ENCODE data around the gene PAPLN. TPM values are rescaled to one million over a fixed set of nuclear protein-coding genes. Genes with fewer than 3 reads are reported as not detected.

PAPLN gene
- total and polyA plus RNA-seq, 2 experiments from 2014 or later = 2.8 to 13.2 TPM

DNA sequence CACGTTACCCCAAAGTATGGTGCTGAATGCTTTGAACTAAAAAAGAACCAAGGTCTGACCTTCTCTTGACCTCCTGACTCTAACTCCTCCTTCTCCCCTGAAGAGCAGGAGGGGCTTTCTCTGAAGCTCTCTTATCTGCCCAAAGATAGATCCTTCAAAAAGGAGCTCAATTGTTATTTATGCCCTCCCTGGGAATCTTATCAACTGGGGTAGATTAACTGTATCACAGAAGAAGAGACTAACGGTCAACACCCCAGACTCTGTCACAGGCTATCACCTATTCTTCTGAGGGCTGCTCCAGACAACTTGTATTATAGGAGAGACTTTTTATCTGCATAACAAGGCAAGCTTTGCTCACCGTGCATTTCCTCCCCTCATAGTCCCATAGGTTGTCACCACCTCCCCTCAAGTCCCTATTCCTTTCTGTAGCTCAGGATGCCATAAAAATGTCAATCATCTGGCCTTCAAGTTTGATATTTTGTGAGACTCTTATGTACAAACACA lies 86.6 kb downstream of the PAPLN start (continued):
- TF ChIP-seq EZH2 (IDR thresholded peaks at IDR 0.05; ENCODE audit: low read depth, unreplicated experiment) (no peak), ZNF331 (CRISPR knock-in tag; IDR thresholded peaks at IDR 0.05; ENCODE audit: low read depth) (no peak), STAT1 (IDR thresholded peaks at IDR 0.05; ENCODE audit: unreplicated experiment) (no peak), CREB1 (CRISPR knock-in tag; IDR thresholded peaks at IDR 0.05; ENCODE audit: low read depth) (no peak)
- TF ChIP-seq, protein P1, sequence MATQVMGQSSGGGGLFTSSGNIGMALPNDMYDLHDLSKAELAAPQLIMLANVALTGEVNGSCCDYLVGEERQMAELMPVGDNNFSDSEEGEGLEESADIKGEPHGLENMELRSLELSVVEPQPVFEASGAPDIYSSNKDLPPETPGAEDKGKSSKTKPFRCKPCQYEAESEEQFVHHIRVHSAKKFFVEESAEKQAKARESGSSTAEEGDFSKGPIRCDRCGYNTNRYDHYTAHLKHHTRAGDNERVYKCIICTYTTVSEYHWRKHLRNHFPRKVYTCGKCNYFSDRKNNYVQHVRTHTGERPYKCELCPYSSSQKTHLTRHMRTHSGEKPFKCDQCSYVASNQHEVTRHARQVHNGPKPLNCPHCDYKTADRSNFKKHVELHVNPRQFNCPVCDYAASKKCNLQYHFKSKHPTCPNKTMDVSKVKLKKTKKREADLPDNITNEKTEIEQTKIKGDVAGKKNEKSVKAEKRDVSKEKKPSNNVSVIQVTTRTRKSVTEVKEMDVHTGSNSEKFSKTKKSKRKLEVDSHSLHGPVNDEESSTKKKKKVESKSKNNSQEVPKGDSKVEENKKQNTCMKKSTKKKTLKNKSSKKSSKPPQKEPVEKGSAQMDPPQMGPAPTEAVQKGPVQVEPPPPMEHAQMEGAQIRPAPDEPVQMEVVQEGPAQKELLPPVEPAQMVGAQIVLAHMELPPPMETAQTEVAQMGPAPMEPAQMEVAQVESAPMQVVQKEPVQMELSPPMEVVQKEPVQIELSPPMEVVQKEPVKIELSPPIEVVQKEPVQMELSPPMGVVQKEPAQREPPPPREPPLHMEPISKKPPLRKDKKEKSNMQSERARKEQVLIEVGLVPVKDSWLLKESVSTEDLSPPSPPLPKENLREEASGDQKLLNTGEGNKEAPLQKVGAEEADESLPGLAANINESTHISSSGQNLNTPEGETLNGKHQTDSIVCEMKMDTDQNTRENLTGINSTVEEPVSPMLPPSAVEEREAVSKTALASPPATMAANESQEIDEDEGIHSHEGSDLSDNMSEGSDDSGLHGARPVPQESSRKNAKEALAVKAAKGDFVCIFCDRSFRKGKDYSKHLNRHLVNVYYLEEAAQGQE (IDR thresholded peaks at IDR 0.05; ENCODE audit: unreplicated experiment) = no peak
- TF ChIP-seq, protein P2, sequence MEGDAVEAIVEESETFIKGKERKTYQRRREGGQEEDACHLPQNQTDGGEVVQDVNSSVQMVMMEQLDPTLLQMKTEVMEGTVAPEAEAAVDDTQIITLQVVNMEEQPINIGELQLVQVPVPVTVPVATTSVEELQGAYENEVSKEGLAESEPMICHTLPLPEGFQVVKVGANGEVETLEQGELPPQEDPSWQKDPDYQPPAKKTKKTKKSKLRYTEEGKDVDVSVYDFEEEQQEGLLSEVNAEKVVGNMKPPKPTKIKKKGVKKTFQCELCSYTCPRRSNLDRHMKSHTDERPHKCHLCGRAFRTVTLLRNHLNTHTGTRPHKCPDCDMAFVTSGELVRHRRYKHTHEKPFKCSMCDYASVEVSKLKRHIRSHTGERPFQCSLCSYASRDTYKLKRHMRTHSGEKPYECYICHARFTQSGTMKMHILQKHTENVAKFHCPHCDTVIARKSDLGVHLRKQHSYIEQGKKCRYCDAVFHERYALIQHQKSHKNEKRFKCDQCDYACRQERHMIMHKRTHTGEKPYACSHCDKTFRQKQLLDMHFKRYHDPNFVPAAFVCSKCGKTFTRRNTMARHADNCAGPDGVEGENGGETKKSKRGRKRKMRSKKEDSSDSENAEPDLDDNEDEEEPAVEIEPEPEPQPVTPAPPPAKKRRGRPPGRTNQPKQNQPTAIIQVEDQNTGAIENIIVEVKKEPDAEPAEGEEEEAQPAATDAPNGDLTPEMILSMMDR (conservative IDR thresholded peaks at IDR 0.05; ENCODE audit: low read depth in 2 of 2) = no peak

Small RNA genes within 50 kb of the gene (small RNA-seq; reads per million reads assigned to genes)
- not detected for gene AC004858.1 (ENCODE audit: low replicate concordance)
- gene RNU6-419P (ENCODE audit: low replicate concordance) = not detected

Other genes starting within 250 kb of the PAPLN start
- 10.2 and 12.5 TPM in 2 replicates for gene ZFYVE1, start 210.4 kb upstream of the PAPLN start, total RNA-seq (2014; rRNA removed; shearing (Covaris generic))
- gene ZFYVE1, start 210.4 kb upstream of the PAPLN start, polyA plus RNA-seq (2016; fragmentation: Nextera tagmentation; extraction: Ambion mirVana) = 3.2 and 3.7 TPM in 2 replicates
- gene RBM25, start 179.0 kb upstream of the PAPLN start, total RNA-seq (2014; rRNA removed; shearing (Covaris generic)) = 107 and 120 TPM in 2 replicates
- gene RBM25, start 179.0 kb upstream of the PAPLN start, polyA plus RNA-seq (2016; fragmentation: Nextera tagmentation; extraction: Ambion mirVana) = 180 and 204 TPM in 2 replicates
- 35.7 and 38.7 TPM in 2 replicates for gene PSEN1, start 101.0 kb upstream of the PAPLN start, total RNA-seq (2014; rRNA removed; shearing (Covaris generic))
- 12.6 and 14.6 TPM in 2 replicates for gene PSEN1, start 101.0 kb upstream of the PAPLN start, polyA plus RNA-seq (2016; fragmentation: Nextera tagmentation; extraction: Ambion mirVana)
- gene NUMB, start 221.0 kb downstream of the PAPLN start, total RNA-seq (2014; rRNA removed; shearing (Covaris generic)) = 34.3 and 36.7 TPM in 2 replicates
- gene NUMB, start 221.0 kb downstream of the PAPLN start, polyA plus RNA-seq (2016; fragmentation: Nextera tagmentation; extraction: Ambion mirVana) = 30.2 and 32.1 TPM in 2 replicates

Data from GM23338 (cell line).